GM21528 (cell line): Measurements from ENCODE around the gene OR1L8.
"Not testable (repeated sequence)": the region's sequence is repeated elsewhere in the genome, so short reads cannot be mapped to it uniquely, and the experiment has no call there.

Source experiments
- ATAC-seq: cut with Tn5 transposase; IDR thresholded peaks from one replicate; pipeline ENCODE4 v1.9.1; 2021; ENCODE audit warnings: mild to moderate bottlenecking, moderate library complexity; ENCODE audit not compliant: unreplicated experiment, low FRiP score

The OR1L8 gene

GRCh38 chr9:122583284-122583683 is at the start of gene OR1L8:
OR1L8 (minus strand) TSS chr9:122583384; CDS start chr9:122568477, 14,907 bp downstream.
- not testable (repeated sequence) for ATAC-seq

- ATAC-seq: no peak
These were observed 36.8 kb upstream of the OR1L8 start for GRCh38 chr9:122619996-122620395.

GRCh38 chr9:122614362-122614761 is 31.2 kb upstream of the OR1L8 start, which contains the start of gene OR1Q1:
OR1Q1 (plus strand) TSS chr9:122614738; CDS start chr9:122614738, 0 bp downstream.
- no peak for ATAC-seq

- ATAC-seq: no peak
These were observed 26.6 kb upstream of the OR1L8 start for GRCh38 chr9:122609804-122610203.

GRCh38 chr9:122606587-122606986 is 23.4 kb upstream of the OR1L8 start:
- no peak for ATAC-seq

GRCh38 chr9:122605691-122606090 is 22.5 kb upstream of the OR1L8 start:
- no peak for ATAC-seq

- no peak for ATAC-seq
These were observed 2.8 kb downstream of the OR1L8 start for GRCh38 chr9:122580360-122580759.

- no peak for ATAC-seq
These were observed 3.3 kb downstream of the OR1L8 start for GRCh38 chr9:122579874-122580273.

GRCh38 chr9:122572456-122572855 is 10.7 kb downstream of the OR1L8 start:
- ATAC-seq: no peak

GRCh38 chr9:122567901-122568300 is 15.3 kb downstream of the OR1L8 start:
- ATAC-seq: no peak

GRCh38 chr9:122562134-122562760 is 20.9 kb downstream of the OR1L8 start:
- ATAC-seq: no peak

GRCh38 chr9:122561446-122561845 is 21.7 kb downstream of the OR1L8 start:
- no peak for ATAC-seq

GRCh38 chr9:122552812-122553211 is 30.4 kb downstream of the OR1L8 start, which contains the start of gene OR1N2:
OR1N2 (plus strand) TSS chr9:122553112; CDS start chr9:122553212, 100 bp downstream.
- no peak for ATAC-seq

- ATAC-seq: no peak
These were observed 31.8 kb downstream of the OR1L8 start for GRCh38 chr9:122551371-122551770.

- ATAC-seq: no peak
These were observed 37.0 kb downstream of the OR1L8 start for GRCh38 chr9:122546196-122546595.

- no peak for ATAC-seq
These were observed 44.4 kb downstream of the OR1L8 start for GRCh38 chr9:122538757-122539156.

GRCh38 chr9:122537066-122537465 is 46.1 kb downstream of the OR1L8 start:
- ATAC-seq: not testable (repeated sequence)

- ATAC-seq: no peak
These were observed 47.0 kb downstream of the OR1L8 start for GRCh38 chr9:122536134-122536533.

GRCh38 chr9:122531157-122531556 is 52.0 kb downstream of the OR1L8 start:
- not testable (repeated sequence) for ATAC-seq

- no peak for ATAC-seq
These were observed 56.0 kb downstream of the OR1L8 start, which contains the start of gene OR1N1 for GRCh38 chr9:122527193-122527592. OR1N1 (minus strand) TSS chr9:122527293; CDS start chr9:122527293, 0 bp downstream.

- ATAC-seq: no peak
These were observed 56.6 kb downstream of the OR1L8 start for GRCh38 chr9:122526602-122527001.

GRCh38 chr9:122519376-122519775 is 63.8 kb downstream of the OR1L8 start:
- ATAC-seq: no peak
